NB4 (cell line): ENCODE measurements around the gene CD82.

ENCODE experiments used
- DNase-seq: peaks from one replicate; pipeline ENCODE4 v3.0.0; 2010; ENCODE audit warnings: low read depth
- H3K4me3 ChIP-seq: one replicate; pipeline ENCODE4 v1.5.1; 2011; ENCODE audit warnings: mild to moderate bottlenecking, low read depth, low read length, moderate library complexity
- MYC ChIP-seq: IDR thresholded peaks from 2 replicates; pipeline ENCODE4 v1.6.1; 2011; ENCODE audit warnings: low read depth, low read length
- POLR2A ChIP-seq: IDR thresholded peaks from 2 replicates; pipeline ENCODE4 v1.6.1; 2011; ENCODE audit warnings: mild to moderate bottlenecking; ENCODE audit not compliant: insufficient read length; ENCODE audit errors: extremely low read depth
- TF ChIP-seq, protein P1 (sequence below): IDR thresholded peaks from 2 replicates; pipeline ENCODE4 v1.6.1; 2011; ENCODE audit warnings: low read depth, low read length
- TF ChIP-seq, protein P2 (sequence below): IDR thresholded peaks from one replicate; pipeline ENCODE4 v1.5.1; 2012; ENCODE audit warnings: low read depth, low read length

Gene CD82

DNA sequence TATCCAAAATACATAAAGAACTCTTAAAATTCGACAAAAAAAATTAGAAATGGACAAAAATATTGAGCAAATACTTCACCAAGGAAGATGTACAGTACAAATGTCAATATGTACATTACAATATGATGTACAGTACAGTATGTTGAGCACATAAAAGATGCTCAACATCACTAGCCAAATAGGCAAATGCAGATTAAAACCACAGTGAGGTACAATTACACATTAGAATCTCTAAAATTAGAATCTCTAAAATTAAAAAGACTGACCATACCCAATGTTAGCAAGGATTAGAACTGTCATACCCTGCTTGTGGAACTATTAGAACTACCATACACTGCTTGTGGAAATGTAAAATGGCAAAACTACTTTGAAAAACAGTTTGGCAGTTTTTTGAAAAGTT lies 82.6 kb downstream of the CD82 start:
- H3K4me3 ChIP-seq: no peak overlapping the region
- TF ChIP-seq MYC (no peak), POLR2A (no peak)
- TF ChIP-seq, protein P1, sequence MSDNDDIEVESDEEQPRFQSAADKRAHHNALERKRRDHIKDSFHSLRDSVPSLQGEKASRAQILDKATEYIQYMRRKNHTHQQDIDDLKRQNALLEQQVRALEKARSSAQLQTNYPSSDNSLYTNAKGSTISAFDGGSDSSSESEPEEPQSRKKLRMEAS: no peak
- TF ChIP-seq, protein P2, sequence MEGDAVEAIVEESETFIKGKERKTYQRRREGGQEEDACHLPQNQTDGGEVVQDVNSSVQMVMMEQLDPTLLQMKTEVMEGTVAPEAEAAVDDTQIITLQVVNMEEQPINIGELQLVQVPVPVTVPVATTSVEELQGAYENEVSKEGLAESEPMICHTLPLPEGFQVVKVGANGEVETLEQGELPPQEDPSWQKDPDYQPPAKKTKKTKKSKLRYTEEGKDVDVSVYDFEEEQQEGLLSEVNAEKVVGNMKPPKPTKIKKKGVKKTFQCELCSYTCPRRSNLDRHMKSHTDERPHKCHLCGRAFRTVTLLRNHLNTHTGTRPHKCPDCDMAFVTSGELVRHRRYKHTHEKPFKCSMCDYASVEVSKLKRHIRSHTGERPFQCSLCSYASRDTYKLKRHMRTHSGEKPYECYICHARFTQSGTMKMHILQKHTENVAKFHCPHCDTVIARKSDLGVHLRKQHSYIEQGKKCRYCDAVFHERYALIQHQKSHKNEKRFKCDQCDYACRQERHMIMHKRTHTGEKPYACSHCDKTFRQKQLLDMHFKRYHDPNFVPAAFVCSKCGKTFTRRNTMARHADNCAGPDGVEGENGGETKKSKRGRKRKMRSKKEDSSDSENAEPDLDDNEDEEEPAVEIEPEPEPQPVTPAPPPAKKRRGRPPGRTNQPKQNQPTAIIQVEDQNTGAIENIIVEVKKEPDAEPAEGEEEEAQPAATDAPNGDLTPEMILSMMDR: no peak
- no peak for DNase-seq

DNA sequence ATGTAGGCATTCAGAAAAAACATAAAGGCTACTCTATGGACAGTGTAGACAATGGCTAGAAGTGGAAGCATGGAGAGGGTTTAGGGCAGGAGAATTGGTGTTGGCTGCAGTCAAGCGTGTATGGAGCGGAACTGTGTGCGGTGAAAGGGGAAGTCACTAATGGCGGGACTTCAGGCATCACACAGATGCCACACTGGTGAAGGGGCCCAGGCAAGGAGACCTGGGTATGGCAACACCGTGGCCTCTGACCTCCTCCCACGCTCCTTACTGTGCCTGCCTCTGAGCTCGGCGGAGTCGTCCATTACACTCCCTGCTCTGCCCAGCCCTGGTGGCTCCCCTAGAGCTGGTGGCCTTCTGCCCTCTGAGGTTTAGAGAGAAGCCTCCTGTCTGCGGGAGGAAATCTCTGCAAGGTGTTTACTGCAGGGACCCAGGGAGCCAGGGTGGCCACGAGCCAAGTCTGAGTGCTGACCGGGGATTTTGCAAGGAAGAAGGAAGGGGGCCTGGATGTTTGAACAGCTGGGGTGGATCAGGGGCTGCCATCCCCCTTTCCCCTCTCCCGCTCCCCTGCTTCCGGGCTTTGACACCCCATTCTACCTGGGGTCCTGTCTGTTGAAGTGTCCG lies 86.2 kb downstream of the CD82 start:
- no peak overlapping the region for H3K4me3 ChIP-seq
- TF ChIP-seq, protein P1: no peak
- no peak for TF ChIP-seq POLR2A
- TF ChIP-seq MYC: no peak
- TF ChIP-seq, protein P2: no peak
- DNase-seq: peak; percentile 51

DNA sequence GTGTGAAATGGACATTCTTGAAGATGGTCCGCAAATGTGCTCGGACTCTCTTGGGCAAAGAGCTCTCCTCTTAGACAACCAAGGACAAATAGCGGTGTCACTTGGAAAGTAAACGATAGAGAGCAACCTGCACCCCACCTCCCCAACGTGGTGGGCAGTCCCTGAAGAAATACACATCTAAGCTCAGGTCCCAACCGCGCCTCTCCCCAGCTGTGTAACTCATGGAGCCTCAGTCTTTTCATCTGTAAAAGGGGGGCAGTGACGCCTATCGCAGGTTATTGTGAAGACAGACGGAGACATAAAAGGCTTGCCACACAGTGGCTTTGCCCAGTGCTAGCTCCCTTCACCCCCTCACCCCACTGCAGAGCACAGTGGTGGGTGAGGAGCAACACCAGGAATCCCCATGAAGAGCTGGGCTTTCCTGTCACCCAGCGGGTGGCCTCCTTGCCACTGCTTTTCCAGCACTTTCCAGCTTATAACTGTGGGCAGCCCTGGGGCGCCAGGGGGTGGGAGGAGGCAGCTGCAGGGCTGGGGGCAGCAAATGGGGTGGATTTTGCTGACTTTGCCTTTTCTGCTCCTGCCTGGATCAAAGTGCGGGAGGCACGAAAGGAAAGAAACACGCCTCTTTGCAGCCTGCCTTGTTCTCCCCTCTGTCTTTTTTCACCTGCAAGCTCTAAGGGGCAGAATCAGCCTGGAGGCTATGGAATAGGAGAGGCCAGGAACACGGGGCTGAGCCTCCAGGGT lies 87.6 kb downstream of the CD82 start:
- TF ChIP-seq MYC: no peak
- TF ChIP-seq, protein P1: no peak
- TF ChIP-seq POLR2A: no peak
- TF ChIP-seq, protein P2: no peak
- no peak for DNase-seq
- no peak overlapping the region for H3K4me3 ChIP-seq

DNA sequence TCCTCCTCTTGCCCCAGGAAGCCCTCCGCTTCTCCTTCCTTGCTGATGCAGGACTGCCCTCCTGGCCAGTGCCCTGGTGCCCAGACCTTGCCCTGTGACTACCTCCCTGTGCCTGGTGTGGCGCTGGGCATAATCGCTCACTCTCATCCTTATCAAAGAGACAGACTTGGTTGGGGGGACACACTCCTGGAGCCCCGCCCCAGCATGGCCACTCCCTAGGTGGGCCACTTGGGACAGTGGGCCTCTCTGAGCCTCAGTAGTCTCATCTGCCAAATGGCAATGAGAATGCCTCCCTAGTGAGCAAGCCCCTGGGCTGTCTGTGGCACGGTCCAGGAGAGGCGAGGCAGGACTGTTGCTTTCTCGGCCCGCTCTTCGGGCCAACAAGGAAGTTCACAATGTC lies 88.6 kb downstream of the CD82 start:
- DNase-seq: no peak
- no peak overlapping the region for H3K4me3 ChIP-seq
- no peak for TF ChIP-seq POLR2A
- TF ChIP-seq, protein P1: no peak
- TF ChIP-seq, protein P2: no peak
- no peak for TF ChIP-seq MYC

DNA sequence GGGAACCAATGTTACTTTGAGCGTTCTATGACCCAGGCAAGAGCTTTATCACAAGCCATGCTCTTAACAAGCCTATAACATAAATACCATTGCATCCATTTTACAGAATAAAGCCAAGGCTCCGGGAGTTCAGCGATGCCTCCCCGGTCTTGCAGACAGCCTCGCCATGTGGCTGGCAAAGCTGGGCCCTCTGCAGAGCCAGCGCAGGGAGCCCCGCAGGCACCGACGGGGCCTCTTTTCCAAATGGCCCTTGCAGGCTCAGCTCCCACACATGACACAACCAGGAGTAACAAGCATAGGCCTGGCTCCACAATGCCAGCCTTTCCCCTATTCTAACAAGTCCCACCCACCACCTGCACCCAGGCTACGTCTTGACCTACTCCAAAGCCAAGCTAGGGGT lies 89.1 kb downstream of the CD82 start:
- no peak for DNase-seq

More for the DNA sequence above, 89.1 kb downstream of the CD82 start:
- TF ChIP-seq, protein P2: no peak
- TF ChIP-seq MYC: no peak
- no peak for TF ChIP-seq POLR2A
- TF ChIP-seq, protein P1: no peak
- no peak overlapping the region for H3K4me3 ChIP-seq
